Daoy (cell line): ENCODE measurements around the gene CYP2A13. TPM values are rescaled to one million over a fixed set of nuclear protein-coding genes. Genes with fewer than 3 reads are reported as not detected.
"Not testable (repeated sequence)": the region's sequence is repeated elsewhere in the genome, so short reads cannot be mapped to it uniquely, and the experiment has no call there.

Experiments used
- DNase-seq: peaks from one replicate; pipeline ENCODE4 v3.0.0-alpha.2; 2015; ENCODE audit warnings: low read depth
- total RNA-seq: library from RNA; depleted of rRNA; stranded (reverse); fragments of >200 nt; shearing (Covaris generic); gene quantifications from 2 replicates; pipeline ENCODE4 v1.2.3, GENCODE V29; 2014; rRNA removed

Gene CYP2A13
- total RNA-seq, 1 experiment from 2014 or later, result not detected

DNA sequence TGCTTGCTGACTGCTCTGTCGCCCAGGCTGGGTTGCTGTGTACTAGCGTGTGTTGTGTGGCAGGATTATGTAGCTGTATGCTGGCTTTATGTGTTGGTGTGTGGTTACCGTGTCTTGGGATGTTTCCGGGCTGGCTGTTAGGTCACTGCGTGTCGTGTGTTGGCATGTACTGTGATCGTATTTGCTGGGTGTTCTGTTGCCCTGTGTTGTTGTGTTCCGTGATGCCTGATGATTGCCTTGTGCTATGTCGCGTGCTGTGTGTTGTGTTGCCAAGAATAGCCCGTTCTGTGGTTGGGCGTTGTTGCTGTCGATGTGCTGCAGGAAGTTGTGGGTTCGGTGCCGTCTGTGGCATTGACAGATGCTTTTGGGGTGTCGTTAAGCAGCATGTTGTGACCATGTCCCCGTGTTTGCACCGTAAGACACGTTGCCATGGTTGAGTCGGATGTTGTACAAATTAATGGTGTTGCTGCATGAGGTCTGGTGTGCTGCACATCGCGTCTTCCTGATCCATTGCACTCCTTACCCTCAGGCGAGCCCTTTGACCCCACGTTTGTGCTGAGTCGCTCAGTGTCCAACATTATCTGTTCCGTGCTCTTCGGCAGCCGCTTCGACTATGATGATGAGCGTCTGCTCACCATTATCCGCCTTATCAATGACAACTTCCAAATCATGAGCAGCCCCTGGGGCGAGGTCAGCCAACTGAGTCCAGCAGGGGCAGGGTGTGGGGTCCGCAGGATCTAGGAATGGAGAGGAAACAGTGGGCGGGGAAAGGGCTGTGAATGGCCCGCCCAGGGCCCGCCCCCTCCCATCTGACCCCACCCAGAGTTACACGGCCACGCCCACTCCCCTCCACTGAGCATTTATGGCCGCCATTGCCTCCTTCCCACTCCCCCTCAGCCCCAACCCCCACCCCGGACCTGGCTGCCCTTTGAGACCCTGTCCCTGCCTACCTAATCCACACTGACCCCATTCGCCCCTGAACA is 33.0 kb downstream of the CYP2A13 start:
- not testable (repeated sequence) for DNase-seq

GRCh38 chr19:41122846-41123245 is 34.6 kb downstream of the CYP2A13 start:
- not testable (repeated sequence) for DNase-seq

GRCh38 chr19:41123716-41124294 is 35.6 kb downstream of the CYP2A13 start:
- DNase-seq, result no peak

DNA sequence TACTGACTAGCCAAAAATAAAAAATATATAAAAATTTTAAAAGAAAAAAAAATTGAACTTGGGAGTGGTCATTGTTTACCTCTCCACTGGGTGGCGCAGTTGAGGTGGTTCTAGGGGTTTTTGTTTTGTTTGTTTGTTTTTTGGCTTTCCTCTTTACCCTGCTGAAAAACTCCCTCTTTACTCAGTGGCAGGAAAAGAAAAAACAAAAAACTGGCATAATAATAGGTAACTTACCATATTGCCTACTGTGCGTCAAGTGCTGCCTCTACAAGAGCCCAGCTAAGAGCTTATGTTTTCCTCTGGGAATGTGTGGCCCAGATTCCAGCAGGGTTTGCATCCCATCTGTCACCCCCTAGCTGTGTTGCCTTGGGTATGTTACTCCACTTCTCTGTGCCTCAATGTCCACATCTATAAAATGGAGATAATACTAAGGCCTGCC is 38.5 kb downstream of the CYP2A13 start:
- DNase-seq, result not testable (repeated sequence)

DNA sequence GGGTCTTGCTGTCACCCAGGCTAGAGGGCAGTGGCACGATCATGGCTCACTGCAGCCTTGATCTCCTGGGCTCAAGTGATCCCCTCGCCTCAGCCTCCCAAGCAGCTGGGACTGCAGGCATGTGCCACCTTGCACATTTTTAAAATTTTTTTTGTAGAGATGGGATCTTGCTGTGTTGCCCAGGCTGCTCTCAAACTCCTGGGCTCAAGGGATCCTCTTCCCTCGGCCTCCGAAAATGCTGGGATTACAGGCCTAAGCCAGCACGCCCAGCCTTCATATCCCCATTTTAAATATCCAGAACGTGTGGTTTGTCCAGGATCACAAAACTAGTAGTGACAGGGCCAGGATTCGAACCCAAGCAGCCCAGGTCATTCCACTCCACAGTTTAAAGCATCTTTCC is 39.1 kb downstream of the CYP2A13 start:
- not testable (repeated sequence) for DNase-seq

DNA sequence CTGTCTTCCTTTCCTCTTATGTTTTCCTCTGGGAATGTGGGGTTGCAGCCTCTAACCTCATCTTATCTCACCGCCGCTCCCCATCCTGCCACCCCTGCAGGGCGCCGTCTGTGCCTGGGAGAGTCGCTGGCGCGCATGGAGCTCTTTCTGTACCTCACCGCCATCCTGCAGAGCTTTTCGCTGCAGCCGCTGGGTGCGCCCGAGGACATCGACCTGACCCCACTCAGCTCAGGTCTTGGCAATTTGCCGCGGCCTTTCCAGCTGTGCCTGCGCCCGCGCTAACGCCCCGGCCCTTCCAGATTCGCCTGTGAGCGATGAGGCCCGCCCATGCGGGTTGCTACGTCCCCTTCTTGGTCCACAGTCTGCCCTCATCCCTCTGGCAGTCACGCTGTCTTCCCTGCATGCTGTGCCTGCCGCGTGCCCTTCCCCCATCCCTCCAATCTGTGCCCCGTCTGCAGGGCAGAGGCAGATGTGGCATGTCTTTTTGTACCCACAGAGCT is 39.6 kb downstream of the CYP2A13 start:
- DNase-seq, result peak; percentile 90

- DNase-seq, result no peak
These were observed 40.4 kb downstream of the CYP2A13 start for GRCh38 chr19:41128692-41129091.

- no peak for DNase-seq
These were observed 42.9 kb downstream of the CYP2A13 start for GRCh38 chr19:41131186-41131585.

- no peak for DNase-seq
These were observed 45.0 kb downstream of the CYP2A13 start for GRCh38 chr19:41133260-41133659.

- DNase-seq, result no peak
These were observed 46.4 kb downstream of the CYP2A13 start for GRCh38 chr19:41134616-41135015.

- DNase-seq, result peak; percentile 51
These were observed 47.4 kb downstream of the CYP2A13 start for GRCh38 chr19:41135390-41136384.

DNA sequence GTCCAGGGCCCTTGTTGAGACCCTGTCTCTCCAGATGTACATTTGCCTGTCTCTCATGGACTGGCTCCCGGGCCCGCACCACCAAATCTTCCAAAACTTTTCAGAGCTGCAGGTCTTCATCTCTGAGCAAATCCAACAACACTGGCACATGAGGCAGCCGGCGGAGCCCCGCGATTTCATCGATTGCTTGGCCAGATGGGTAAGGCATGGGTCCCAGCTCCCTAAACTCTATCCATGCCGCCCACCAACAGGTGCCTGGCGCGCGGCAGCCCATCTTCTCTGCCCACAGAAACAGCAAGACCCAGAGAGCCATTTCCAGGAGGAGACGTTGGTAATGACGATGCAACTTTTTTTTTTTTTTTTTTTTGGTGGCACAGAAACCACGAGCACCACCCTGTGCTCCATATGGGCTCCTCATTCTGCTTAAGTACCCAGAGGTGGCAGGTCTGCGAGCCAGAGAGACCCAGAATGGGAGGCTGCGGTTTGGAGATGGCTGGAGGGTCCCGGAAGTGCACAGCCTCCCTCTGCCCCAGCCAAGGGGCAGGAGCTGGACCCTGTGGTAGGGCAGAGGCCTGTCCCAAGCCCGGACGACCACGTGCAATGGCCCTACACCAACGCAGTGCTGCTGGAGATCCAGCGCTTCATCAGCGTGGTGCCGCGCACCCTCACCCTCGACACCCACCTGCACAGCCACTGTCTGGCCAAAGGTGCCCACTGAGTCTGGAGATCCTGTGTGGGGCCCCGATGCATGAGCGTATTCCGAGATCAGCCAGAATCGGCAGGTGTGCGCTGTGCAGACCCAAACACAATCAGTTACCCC is 48.6 kb downstream of the CYP2A13 start:
- no peak for DNase-seq

- DNase-seq, result peak; percentile 80
These were observed 56.2 kb downstream of the CYP2A13 start for GRCh38 chr19:41144403-41144802.

Other genes with a start within 250 kb of the CYP2A13 start
- not detected in 2 replicates for gene CYP2A6, start 238.0 kb upstream of the CYP2A13 start, total RNA-seq
- gene CYP2A7, start 206.2 kb upstream of the CYP2A13 start, total RNA-seq, result not detected in 2 replicates
- gene CYP2B6, start 97.2 kb upstream of the CYP2A13 start, total RNA-seq, result not detected in 2 replicates
- gene CYP2F1, start 26.0 kb downstream of the CYP2A13 start, total RNA-seq, result not detected in 2 replicates
- 0.77 and 5.0 TPM in 2 replicates for gene CYP2S1, start 104.8 kb downstream of the CYP2A13 start, total RNA-seq
- 170 and 174 TPM in 2 replicates for gene AXL, start 130.8 kb downstream of the CYP2A13 start, total RNA-seq
- gene HNRNPUL1, start 175.9 kb downstream of the CYP2A13 start, total RNA-seq, result 148 and 172 TPM in 2 replicates
- 16.0 and 16.9 TPM in 2 replicates for gene CCDC97, start 221.7 kb downstream of the CYP2A13 start, total RNA-seq